IgD-negative memory B cell (primary cell): ENCODE data around the gene NDUFB10. TPM values are rescaled to one million over a fixed set of nuclear protein-coding genes. Genes with fewer than 3 reads are reported as not detected.
"Not testable (repeated sequence)": the region's sequence is repeated elsewhere in the genome, so short reads cannot be mapped to it uniquely, and the experiment has no call there.

Source experiments
- H3K27ac Mint-ChIP-seq, 3 donors: one replicate each; pipeline ENCODE4 v1.8.0; 2020 to 2022; ENCODE audit warnings: mild to moderate bottlenecking in 3 of 3, mixed read lengths in 3 of 3, moderate library complexity in 1 of 3
- H3K27me3 Mint-ChIP-seq: one replicate; pipeline ENCODE4 v1.8.0; 2021; ENCODE audit warnings: mixed read lengths
- H3K36me3 Mint-ChIP-seq: one replicate; pipeline ENCODE4 v1.8.0; 2020; ENCODE audit warnings: mild to moderate bottlenecking, mixed read lengths
- H3K4me1 Mint-ChIP-seq, 3 donors: one replicate each; pipeline ENCODE4 v1.8.0; 2020 to 2022; ENCODE audit warnings: mixed read lengths in 3 of 3, mild to moderate bottlenecking in 1 of 3
- H3K4me3 Mint-ChIP-seq, 4 donors: one replicate each; pipeline ENCODE4 v1.8.0; 2020 to 2022; ENCODE audit warnings: mild to moderate bottlenecking in 4 of 4, mixed read lengths in 4 of 4, moderate library complexity in 3 of 4
- H3K9me3 Mint-ChIP-seq, 3 donors: one replicate each; pipeline ENCODE4 v1.8.0; 2020 to 2021; ENCODE audit warnings: mixed read lengths in 3 of 3, mild to moderate bottlenecking in 1 of 3
- polyA plus RNA-seq: library from polyadenylated mRNA; unstranded; fragments of 300-500 nt; fragmentation: Illumina TruSeq; gene quantifications from one replicate; pipeline ENCODE4 v1.2.3, GENCODE V29; 2021

NDUFB10 gene
- polyA plus RNA-seq, 1 donor from 2014 or later: 204 TPM

GRCh38 chr16:1938316-1938715, 21.0 kb upstream of the NDUFB10 start:
- H3K4me1 Mint-ChIP-seq: peaks cover 2 to 5% (median 4%) of the 10 kb centered on the region in 3 donors
- H3K4me3 Mint-ChIP-seq: no peak overlapping the region
- H3K27ac Mint-ChIP-seq: no peak overlapping the region
- no peaks in the 10 kb centered on the region for H3K36me3 Mint-ChIP-seq
- H3K9me3 Mint-ChIP-seq: peaks cover 0 to 1% (median 0%) of the 10 kb centered on the region in 3 donors
- H3K27me3 Mint-ChIP-seq: no peaks in the 10 kb centered on the region

GRCh38 chr16:1938910-1939309, 20.4 kb upstream of the NDUFB10 start:
- no peaks in the 10 kb centered on the region for H3K27me3 Mint-ChIP-seq
- no peak overlapping the region for H3K27ac Mint-ChIP-seq
- peaks cover 2 to 7% (median 5%) of the 10 kb centered on the region in 3 donors for H3K4me1 Mint-ChIP-seq
- peaks cover 0 to 1% (median 0%) of the 10 kb centered on the region in 3 donors for H3K9me3 Mint-ChIP-seq
- H3K4me3 Mint-ChIP-seq: no peak overlapping the region
- no peaks in the 10 kb centered on the region for H3K36me3 Mint-ChIP-seq

DNA sequence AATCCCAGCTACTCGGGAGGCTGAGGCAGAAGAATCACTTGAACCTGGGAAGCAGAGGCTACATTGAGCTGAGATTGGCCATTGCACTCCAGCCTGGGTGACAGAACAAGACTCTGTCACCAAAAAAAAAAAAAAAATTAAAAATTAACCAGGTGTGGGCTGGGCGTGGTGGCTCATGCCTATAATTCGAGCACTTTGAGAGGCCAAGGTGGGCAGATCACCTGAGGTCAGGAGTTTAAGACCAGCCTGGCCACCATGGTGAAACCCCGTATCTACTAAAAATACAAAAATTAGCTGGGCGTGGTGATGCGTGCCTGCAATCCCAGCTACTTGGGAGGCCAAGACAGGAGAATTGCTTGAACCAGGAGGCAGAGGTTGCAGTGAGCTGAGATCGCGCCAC, 19.5 kb upstream of the NDUFB10 start:
- H3K27ac Mint-ChIP-seq, H3K27me3 Mint-ChIP-seq, H3K36me3 Mint-ChIP-seq, H3K4me1 Mint-ChIP-seq, H3K4me3 Mint-ChIP-seq, H3K9me3 Mint-ChIP-seq: not testable (repeated sequence)

- no peaks in the 10 kb centered on the region for H3K36me3 Mint-ChIP-seq
- H3K27ac Mint-ChIP-seq: peak overlapping the region in 1 of 3 donors; percentile 35
- H3K9me3 Mint-ChIP-seq: peaks cover 0 to 1% (median 0%) of the 10 kb centered on the region in 3 donors
Observed at GRCh38 chr16:1940273-1941161, 18.8 kb upstream of the NDUFB10 start.

DNA sequence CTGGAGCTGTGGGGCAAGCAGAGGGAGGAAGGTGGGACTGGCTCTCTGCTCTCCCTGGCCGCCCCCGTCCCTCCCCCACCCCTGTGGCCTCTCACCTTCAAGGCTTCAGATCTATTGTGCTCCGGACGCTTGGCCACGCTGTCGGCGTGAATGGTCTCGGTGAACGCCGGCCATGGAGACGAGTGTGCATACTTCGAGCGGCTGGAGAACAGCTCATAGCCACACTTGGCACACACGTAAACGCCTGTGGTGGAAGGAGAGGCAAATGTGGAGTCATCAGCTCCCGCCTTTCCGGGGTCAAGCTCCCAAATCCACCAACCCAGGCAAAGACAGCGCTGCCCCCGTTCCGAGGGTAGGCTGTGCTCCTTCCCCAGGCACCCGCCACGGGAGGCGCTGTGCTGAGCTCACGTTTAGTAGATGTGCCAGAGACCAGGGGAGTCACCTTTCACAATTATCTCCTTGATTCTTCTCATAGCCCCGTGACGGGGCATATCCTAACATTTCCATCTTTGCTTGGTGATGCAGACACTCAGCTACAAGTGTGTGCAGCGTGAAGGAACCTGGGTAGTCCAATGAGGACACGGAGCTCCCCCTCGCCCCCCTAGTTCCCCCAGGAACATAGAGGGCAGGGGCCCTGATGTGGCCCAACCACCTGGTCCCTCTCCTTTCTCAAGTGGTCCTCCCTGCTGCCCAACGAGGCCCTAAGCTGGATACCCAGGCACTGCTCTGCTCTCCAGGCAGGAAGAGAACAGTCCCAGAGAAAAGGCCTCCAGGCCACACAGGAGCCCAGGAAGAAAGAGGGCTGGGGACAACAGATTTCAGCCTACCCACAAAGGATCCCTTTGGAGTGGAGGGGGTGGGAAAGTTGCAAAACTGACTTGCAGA, 17.9 kb upstream of the NDUFB10 start:
- Mint-ChIP-seq H3K4me1 (peaks cover 2 to 7% (median 5%) of the 10 kb centered on the region in 3 donors), H3K36me3 (no peaks in the 10 kb centered on the region), H3K27ac (peak overlapping the region in 1 of 3 donors; percentile 67), H3K9me3 (peaks cover 0 to 1% (median 0%) of the 10 kb centered on the region in 3 donors), H3K27me3 (no peaks in the 10 kb centered on the region), H3K4me3 (peak overlapping the region; percentile 88 to 94 (median 93))

More at GRCh38 chr16:1940273-1941161, 18.8 kb upstream of the NDUFB10 start:
- no peaks in the 10 kb centered on the region for H3K27me3 Mint-ChIP-seq
- H3K4me3 Mint-ChIP-seq: peak overlapping the region in 1 of 4 donors; percentile 55
- peaks cover 2 to 7% (median 5%) of the 10 kb centered on the region in 3 donors for H3K4me1 Mint-ChIP-seq

DNA sequence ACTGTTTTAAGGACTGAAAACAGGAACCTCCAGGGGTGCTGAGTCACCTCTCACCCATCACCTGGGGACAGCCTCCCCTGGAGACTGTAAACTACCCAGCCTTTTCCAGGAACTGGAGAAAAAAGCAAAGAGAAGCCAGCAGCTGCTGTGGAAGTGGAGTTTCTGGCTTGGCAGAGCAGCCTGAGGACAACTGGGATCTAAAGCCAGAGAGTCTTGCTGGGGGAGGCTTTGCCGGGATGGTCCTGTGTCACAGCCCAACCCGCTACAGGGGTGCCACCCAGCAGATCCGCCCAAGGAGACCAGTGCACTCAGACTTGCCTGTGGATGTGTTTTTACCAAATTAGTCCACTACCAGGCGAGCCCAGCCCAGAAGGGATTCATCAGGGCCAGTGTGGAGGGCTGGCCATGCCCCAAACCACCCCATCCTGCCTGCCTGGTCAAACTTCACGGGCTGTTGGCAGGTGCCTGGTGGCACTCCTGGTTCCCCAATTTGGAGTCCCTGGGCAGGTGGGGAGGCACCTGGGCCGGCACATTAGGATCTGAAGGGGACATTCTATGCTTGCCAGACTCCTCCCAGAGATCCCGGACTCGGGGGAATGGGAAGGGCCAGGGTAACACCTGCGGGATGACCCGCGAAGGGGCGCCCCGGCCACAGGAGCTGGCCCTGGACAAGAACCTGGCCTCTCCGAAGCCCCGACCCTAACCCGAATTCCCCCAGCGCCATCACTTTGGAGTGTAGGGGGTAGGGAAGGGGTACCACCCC, 17.1 kb upstream of the NDUFB10 start:
- no peaks in the 10 kb centered on the region for H3K27me3 Mint-ChIP-seq

GRCh38 chr16:1942810-1943726, 16.3 kb upstream of the NDUFB10 start, which contains the start of gene MSRB1:
Gene MSRB1, minus strand, starts transcription at chr16:1943199. Its CDS starts 43 bp downstream, at chr16:1943156.
- Mint-ChIP-seq H3K27me3 (no peaks in the 10 kb centered on the region), H3K9me3 (no peaks in the 10 kb centered on the region), H3K36me3 (no peaks in the 10 kb centered on the region), H3K27ac (peak within 1 kb of the TSS in 2 of 3 donors; percentile 71 to 74), H3K4me3 (peak within 1 kb of the TSS; percentile 88 to 94 (median 93)), H3K4me1 (peaks cover 2 to 7% (median 5%) of the 10 kb centered on the region in 3 donors)

More for the DNA sequence above, 17.1 kb upstream of the NDUFB10 start:
- peaks cover 0 to under 1% (median 0%) of the 10 kb centered on the region in 3 donors for H3K9me3 Mint-ChIP-seq
- H3K36me3 Mint-ChIP-seq: no peaks in the 10 kb centered on the region
- peak overlapping the region in 1 of 3 donors; percentile 67 for H3K27ac Mint-ChIP-seq
- peaks cover 2 to 7% (median 5%) of the 10 kb centered on the region in 3 donors for H3K4me1 Mint-ChIP-seq
- peak overlapping the region; percentile 88 to 94 (median 93) for H3K4me3 Mint-ChIP-seq

- Mint-ChIP-seq H3K36me3 (no peaks in the 10 kb centered on the region), H3K4me1 (peaks cover 2 to 7% (median 5%) of the 10 kb centered on the region in 3 donors), H3K27me3 (no peaks in the 10 kb centered on the region), H3K9me3 (no peaks in the 10 kb centered on the region), H3K27ac (peak overlapping the region in 1 of 3 donors; percentile 58), H3K4me3 (peak overlapping the region; percentile 59 to 83 (median 72))
Observed at GRCh38 chr16:1944612-1945199, 14.6 kb upstream of the NDUFB10 start.

- H3K4me1 Mint-ChIP-seq: peaks cover 2 to 7% (median 5%) of the 10 kb centered on the region in 3 donors
- no peak overlapping the region for H3K27ac Mint-ChIP-seq
- peaks cover 2% of the 10 kb centered on the region for H3K27me3 Mint-ChIP-seq
- H3K9me3 Mint-ChIP-seq: no peaks in the 10 kb centered on the region
- peak overlapping the region in 1 of 4 donors; percentile 26 for H3K4me3 Mint-ChIP-seq
- no peaks in the 10 kb centered on the region for H3K36me3 Mint-ChIP-seq
Observed at GRCh38 chr16:1945559-1946391, 13.6 kb upstream of the NDUFB10 start.

- Mint-ChIP-seq H3K4me1 (peaks cover 0 to 7% (median 5%) of the 10 kb centered on the region in 3 donors), H3K27ac (no peak overlapping the region), H3K4me3 (no peak overlapping the region), H3K36me3 (no peaks in the 10 kb centered on the region), H3K9me3 (no peaks in the 10 kb centered on the region), H3K27me3 (peaks cover 2% of the 10 kb centered on the region)
Observed at GRCh38 chr16:1946495-1947368, 12.6 kb upstream of the NDUFB10 start.

GRCh38 chr16:1947369-1947670, 12.0 kb upstream of the NDUFB10 start:
- H3K36me3 Mint-ChIP-seq: no peaks in the 10 kb centered on the region
- H3K9me3 Mint-ChIP-seq: no peaks in the 10 kb centered on the region
- H3K27ac Mint-ChIP-seq: no peak overlapping the region
- H3K4me1 Mint-ChIP-seq: peaks cover 0 to 7% (median 1%) of the 10 kb centered on the region in 3 donors
- H3K27me3 Mint-ChIP-seq: peaks cover 2% of the 10 kb centered on the region
- no peak overlapping the region for H3K4me3 Mint-ChIP-seq

- peaks cover 2% of the 10 kb centered on the region for H3K27me3 Mint-ChIP-seq
- H3K27ac Mint-ChIP-seq: no peak overlapping the region
- no peak overlapping the region for H3K4me3 Mint-ChIP-seq
Observed at GRCh38 chr16:1949507-1949906, 9.8 kb upstream of the NDUFB10 start.

More at GRCh38 chr16:1949507-1949906, 9.8 kb upstream of the NDUFB10 start:
- Mint-ChIP-seq H3K4me1 (no peaks in the 10 kb centered on the region), H3K9me3 (no peaks in the 10 kb centered on the region), H3K36me3 (no peaks in the 10 kb centered on the region)
